ENCODE measurements around the gene NQO1. TPM values are rescaled to one million over a fixed set of nuclear protein-coding genes. Genes with fewer than 3 reads are reported as not detected.
A peak's percentile ranks its signal among the peaks of the same experiment; 100 is the strongest.

Gene NQO1
- total RNA-seq, 2 experiments from 2014 or later, result 7.6 to 8.1 TPM

DNA sequence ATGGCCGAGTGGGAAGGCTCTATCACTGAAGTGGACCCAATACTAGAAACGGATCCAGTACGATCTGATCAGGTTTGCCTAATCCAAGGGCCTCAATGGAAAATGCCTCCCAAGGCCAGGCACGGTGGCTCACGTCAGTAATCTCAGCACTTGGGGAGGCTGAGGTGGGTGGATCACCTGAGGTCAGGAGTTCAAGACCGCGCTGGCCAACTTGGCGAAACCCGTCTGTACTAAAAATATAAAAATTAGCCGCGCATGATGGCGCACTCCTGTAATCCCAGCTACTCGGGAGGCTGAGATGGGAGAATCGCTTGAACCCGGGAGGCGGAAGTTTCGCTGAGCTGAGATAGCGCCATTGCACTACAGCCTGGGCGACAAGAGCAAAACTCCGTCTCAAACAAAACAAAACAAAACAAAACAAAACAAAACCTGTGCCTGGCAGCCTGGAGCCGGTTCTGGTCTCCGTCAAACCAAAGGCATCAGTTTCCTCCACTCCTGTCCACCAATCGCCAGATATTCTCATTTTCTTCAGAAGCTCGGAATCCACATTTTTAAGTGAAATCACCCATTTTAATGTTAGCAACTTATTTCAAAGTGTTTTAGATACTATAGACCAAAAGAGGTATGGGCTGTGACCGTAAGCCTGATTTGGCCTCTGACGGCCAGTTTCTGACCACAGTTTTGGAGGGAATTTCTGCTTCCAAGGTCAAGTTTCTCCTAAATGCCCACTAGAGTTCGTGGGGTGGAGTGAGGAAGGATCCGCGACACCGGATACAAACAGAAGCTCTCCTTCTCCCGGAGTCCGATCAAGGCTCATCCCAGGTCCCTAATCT, 664 bp downstream of the NQO1 start:
- peaks cover 22% of the 10 kb centered on the region for H3K4me1 Mint-ChIP-seq (ENCODE audit: low read depth)
- H3K9me3 Mint-ChIP-seq, result no peaks in the 10 kb centered on the region
- POLR2A ChIA-PET, result interaction anchor here (0.6 to 4.7 kb wide), 9 partner anchors 8 to 563 kb away, joined by 3 to 20 read pairs (median 5); partner anchors contain the start of genes NOB1 and WWP2
- intact Hi-C loops (cut with micrococcal nuclease), result no loop called here
- H3K27me3 Mint-ChIP-seq, result no peaks in the 10 kb centered on the region
- H3K27ac Mint-ChIP-seq, result peak overlapping the region; percentile 97
- H3K36me3 Mint-ChIP-seq (ENCODE audit: low read depth), result no peaks in the 10 kb centered on the region
- ATAC-seq, result no peak
- peak overlapping the region; percentile 98 for H3K4me3 Mint-ChIP-seq
- CTCF ChIA-PET, result interaction anchor here (3.4 to 4.8 kb wide), 2 partner anchors 16 to 29 kb away, joined by 28 to 31 read pairs; partner anchors contain the start of gene NOB1
- no peak for DNase-seq
- TF ChIP-seq CTCF (IDR thresholded peaks at IDR 0.05), result no peak

GRCh38 chr16:69724981-69725479, 1.3 kb downstream of the NQO1 start:
- Mint-ChIP-seq H3K27ac (peak overlapping the region; percentile 13), H3K9me3 (no peaks in the 10 kb centered on the region), H3K4me3 (peak overlapping the region; percentile 98), H3K4me1 (ENCODE audit: low read depth) (peaks cover 22% of the 10 kb centered on the region), H3K27me3 (no peaks in the 10 kb centered on the region), H3K36me3 (ENCODE audit: low read depth) (no peaks in the 10 kb centered on the region)
- POLR2A ChIA-PET, result interaction anchor here (0.5 to 1.8 kb wide), 3 partner anchors 24 to 402 kb away, joined by 3 to 9 read pairs (median 5); partner anchors contain the start of gene NOB1
- CTCF ChIA-PET, result interaction anchor here (1.0 to 4.8 kb wide), 3 partner anchors 10 to 30 kb away, joined by 3 to 31 read pairs (median 28); partner anchors contain the start of gene NOB1
- TF ChIP-seq CTCF (IDR thresholded peaks at IDR 0.05), result no peak
- ATAC-seq, result no peak
- DNase-seq, result no peak
- intact Hi-C loops (cut with micrococcal nuclease), result no loop called here

GRCh38 chr16:69724414-69724873, 1.9 kb downstream of the NQO1 start:
- intact Hi-C loops (cut with micrococcal nuclease), result no loop called here
- CTCF ChIA-PET, result interaction anchor here (0.8 to 4.8 kb wide), 5 partner anchors 10 to 30 kb away, joined by 3 to 31 read pairs (median 11); partner anchors contain the start of gene NOB1
- Mint-ChIP-seq H3K4me1 (ENCODE audit: low read depth) (peaks cover 22% of the 10 kb centered on the region), H3K27me3 (no peaks in the 10 kb centered on the region), H3K27ac (no peak overlapping the region), H3K36me3 (ENCODE audit: low read depth) (no peaks in the 10 kb centered on the region), H3K9me3 (no peaks in the 10 kb centered on the region), H3K4me3 (no peak overlapping the region)
- DNase-seq (no peak), ATAC-seq (no peak)
- POLR2A ChIA-PET, result interaction anchor here (0.6 to 1.6 kb wide), 3 partner anchors 17 to 30 kb away, joined by 3 to 9 read pairs (median 3); partner anchors contain the start of gene NOB1
- no peak for TF ChIP-seq CTCF (IDR thresholded peaks at IDR 0.05)

GRCh38 chr16:69721441-69721957, 4.9 kb downstream of the NQO1 start:
- no peak for DNase-seq
- intact Hi-C loops (cut with micrococcal nuclease), result no loop called here
- ATAC-seq, result no peak
- ChIA-PET POLR2A (no interaction called here), CTCF (interaction anchor here (4.0 kb wide), 1 partner anchor 12 kb away, joined by 18 read pairs; no protein-coding TSS in a partner anchor)
- Mint-ChIP-seq H3K9me3 (no peaks in the 10 kb centered on the region), H3K27me3 (no peaks in the 10 kb centered on the region), H3K4me1 (ENCODE audit: low read depth) (peaks cover 9% of the 10 kb centered on the region), H3K27ac (no peak overlapping the region), H3K4me3 (no peak overlapping the region), H3K36me3 (ENCODE audit: low read depth) (no peaks in the 10 kb centered on the region)
- no peak for TF ChIP-seq CTCF (IDR thresholded peaks at IDR 0.05)
